ENCODE data around the gene ADCYAP1R1.

The ADCYAP1R1 gene

DNA sequence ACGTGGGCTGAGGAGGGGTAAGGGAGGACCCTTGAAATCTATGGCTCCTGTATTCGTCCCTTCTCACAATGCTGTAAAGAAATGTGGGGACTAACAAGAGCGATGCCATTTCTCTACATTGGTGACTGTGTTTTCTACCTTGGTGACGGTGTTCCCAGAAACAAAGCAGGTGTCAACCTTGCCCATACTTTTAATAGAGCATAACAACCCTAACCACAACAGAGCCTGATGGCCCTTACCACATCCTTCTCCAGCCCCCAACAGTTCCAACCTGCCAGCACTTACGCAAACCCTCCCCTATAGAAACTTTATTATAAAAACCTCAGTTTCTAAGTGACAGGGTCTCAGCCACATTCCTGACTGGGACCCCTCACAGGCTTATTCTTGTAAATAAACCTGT, 28.2 kb upstream of the ADCYAP1R1 start:
- TF ChIP-seq, protein P1, sequence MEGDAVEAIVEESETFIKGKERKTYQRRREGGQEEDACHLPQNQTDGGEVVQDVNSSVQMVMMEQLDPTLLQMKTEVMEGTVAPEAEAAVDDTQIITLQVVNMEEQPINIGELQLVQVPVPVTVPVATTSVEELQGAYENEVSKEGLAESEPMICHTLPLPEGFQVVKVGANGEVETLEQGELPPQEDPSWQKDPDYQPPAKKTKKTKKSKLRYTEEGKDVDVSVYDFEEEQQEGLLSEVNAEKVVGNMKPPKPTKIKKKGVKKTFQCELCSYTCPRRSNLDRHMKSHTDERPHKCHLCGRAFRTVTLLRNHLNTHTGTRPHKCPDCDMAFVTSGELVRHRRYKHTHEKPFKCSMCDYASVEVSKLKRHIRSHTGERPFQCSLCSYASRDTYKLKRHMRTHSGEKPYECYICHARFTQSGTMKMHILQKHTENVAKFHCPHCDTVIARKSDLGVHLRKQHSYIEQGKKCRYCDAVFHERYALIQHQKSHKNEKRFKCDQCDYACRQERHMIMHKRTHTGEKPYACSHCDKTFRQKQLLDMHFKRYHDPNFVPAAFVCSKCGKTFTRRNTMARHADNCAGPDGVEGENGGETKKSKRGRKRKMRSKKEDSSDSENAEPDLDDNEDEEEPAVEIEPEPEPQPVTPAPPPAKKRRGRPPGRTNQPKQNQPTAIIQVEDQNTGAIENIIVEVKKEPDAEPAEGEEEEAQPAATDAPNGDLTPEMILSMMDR (IDR thresholded peaks at IDR 0.05; ENCODE audit: extremely low read depth, missing control alignments) = no peak
- no peak for DNase-seq (ENCODE audit: low spot score)

DNA sequence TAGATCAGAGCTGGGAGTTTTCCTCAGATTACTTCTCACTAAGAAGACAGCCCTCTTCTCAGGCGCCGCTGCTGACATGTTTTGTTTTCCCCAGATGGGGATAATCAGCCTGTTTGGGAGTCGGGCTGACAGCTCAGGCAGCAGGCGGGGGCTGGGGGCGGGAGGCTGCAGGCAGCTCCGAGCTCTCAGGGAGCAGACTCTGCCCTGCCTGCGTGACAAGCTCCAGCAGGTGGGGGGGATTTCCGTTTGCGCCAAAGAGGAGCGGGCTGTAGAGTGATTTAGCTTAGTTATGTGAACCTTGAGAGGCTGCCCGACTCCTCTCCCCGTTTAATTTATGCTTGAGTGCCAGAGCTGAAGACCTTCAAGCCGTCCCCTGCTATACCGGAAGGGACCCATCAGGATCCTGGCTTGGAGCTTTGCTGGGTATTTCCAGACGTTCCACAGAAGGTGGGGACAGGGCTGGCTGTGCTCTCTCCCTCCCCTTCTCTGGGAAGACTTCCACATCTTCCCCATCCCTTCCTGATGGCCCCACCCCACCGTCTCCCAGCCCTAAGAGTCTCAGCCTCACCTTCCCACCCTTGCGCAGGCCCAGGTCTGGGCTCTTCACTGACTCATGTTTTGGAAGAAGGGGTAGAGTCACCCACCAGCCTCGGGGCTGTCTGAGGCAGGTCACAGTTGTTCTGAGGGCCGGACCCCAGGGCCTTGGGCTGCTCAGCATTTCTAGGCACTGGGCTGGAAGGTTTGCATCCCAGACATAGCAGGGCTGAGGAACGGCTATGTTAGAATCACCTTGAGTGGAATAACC, 24.7 kb upstream of the ADCYAP1R1 start:
- peak; percentile 48 for DNase-seq (ENCODE audit: low spot score)
- TF ChIP-seq, protein P1 (IDR thresholded peaks at IDR 0.05; ENCODE audit: extremely low read depth, missing control alignments) = no peak

GRCh38 chr7:31028006-31028405, 24.1 kb upstream of the ADCYAP1R1 start:
- TF ChIP-seq, protein P1 (IDR thresholded peaks at IDR 0.05; ENCODE audit: extremely low read depth, missing control alignments) = no peak
- DNase-seq (ENCODE audit: low spot score) = no peak

DNA sequence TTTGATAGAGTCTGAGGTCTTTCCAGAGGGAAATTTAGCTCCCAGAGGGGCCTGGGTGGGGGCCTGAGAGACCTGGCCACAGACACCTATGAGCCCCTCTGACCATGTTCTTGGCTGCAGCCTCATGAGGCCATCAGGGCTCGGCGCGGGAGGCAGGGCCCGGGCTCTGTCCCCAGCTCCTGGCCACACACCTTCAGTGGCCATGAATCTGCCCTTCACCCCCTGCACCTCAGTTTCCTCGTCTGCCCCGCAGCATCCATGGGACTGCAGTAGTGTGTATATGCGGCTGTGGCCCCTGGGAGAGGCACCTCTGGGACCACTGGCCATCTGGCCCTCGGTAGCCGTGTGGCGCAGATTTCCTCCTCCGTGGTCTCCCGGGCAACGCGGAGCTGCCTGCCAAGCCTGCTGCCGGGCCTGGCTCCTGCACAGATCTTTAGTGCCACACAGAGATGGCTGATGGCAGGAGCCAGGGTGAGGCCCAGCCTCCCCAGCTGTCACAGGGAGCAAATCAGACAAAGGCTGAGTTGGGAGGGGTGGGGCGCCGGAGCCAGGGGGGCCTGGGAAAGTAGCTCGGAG, 23.6 kb upstream of the ADCYAP1R1 start:
- TF ChIP-seq, protein P1 (IDR thresholded peaks at IDR 0.05; ENCODE audit: extremely low read depth, missing control alignments) = no peak
- no peak for DNase-seq (ENCODE audit: low spot score)

- DNase-seq (ENCODE audit: low spot score) = no peak
- TF ChIP-seq, protein P1 (IDR thresholded peaks at IDR 0.05; ENCODE audit: extremely low read depth, missing control alignments) = no peak
Observed at GRCh38 chr7:31029251-31030042, 22.7 kb upstream of the ADCYAP1R1 start.

GRCh38 chr7:31033674-31034300, 18.3 kb upstream of the ADCYAP1R1 start:
- no peak for DNase-seq (ENCODE audit: low spot score)
- TF ChIP-seq, protein P1 (IDR thresholded peaks at IDR 0.05; ENCODE audit: extremely low read depth, missing control alignments) = no peak
